ENCODE measurements around the gene LYZL4.

The LYZL4 gene

DNA sequence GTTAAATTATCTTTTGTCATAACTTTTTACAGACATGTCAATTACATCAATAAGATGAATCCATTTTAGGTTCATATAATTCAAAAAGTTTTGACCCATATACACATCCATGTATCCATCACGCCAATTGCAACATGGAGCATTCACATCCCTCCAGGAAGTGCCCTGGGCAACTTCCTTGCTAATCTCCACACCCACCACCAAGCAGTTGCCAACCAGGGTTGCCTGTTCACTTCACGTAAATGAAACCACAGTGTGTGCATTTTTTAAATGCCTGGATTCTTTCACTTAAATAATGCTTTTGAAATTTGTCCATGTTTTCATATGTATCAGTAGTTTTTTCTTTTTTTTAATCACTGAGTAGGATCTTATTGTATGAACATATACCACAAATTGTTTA, 40.7 kb upstream of the LYZL4 start:
- Histone ChIP-seq H3K4me2 (ENCODE audit: low read length) (0 out of 2 replicates have a peak overlapping the region, but pooled peaks have one; percentile 29), H3K9ac (ENCODE audit: low read length) (no peak overlapping the region), H3K4me1 (ENCODE audit: low read length) (peaks cover 24% of the 10 kb centered on the region), H3K27me3 (ENCODE audit: low read depth, low read length) (0 out of 2 replicates have a peak, but pooled peaks cover under 1% of the 10 kb centered on the region), H3K4me3 (ENCODE audit: low read length) (no peak overlapping the region), H3K79me2 (ENCODE audit: low read length) (no peaks in the 10 kb centered on the region), H4K20me1 (ENCODE audit: insufficient read depth, low read length) (no peaks in the 10 kb centered on the region), H2AFZ (ENCODE audit: low read depth, low read length) (no peak overlapping the region), H3K36me3 (replicated peaks; ENCODE audit: low read depth, low read length) (no peaks in the 10 kb centered on the region), H3K27ac (ENCODE audit: low read length) (no peak overlapping the region), H3K9me3 (ENCODE audit: insufficient read depth, low read length) (no peaks in the 10 kb centered on the region)
- TF ChIP-seq, protein P1, sequence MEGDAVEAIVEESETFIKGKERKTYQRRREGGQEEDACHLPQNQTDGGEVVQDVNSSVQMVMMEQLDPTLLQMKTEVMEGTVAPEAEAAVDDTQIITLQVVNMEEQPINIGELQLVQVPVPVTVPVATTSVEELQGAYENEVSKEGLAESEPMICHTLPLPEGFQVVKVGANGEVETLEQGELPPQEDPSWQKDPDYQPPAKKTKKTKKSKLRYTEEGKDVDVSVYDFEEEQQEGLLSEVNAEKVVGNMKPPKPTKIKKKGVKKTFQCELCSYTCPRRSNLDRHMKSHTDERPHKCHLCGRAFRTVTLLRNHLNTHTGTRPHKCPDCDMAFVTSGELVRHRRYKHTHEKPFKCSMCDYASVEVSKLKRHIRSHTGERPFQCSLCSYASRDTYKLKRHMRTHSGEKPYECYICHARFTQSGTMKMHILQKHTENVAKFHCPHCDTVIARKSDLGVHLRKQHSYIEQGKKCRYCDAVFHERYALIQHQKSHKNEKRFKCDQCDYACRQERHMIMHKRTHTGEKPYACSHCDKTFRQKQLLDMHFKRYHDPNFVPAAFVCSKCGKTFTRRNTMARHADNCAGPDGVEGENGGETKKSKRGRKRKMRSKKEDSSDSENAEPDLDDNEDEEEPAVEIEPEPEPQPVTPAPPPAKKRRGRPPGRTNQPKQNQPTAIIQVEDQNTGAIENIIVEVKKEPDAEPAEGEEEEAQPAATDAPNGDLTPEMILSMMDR (IDR thresholded peaks at IDR 0.05; ENCODE audit: low read depth, low read length), result no peak
- no peak for TF ChIP-seq EZH2phosphoT487 (IDR thresholded peaks at IDR 0.05; ENCODE audit: low read depth)

DNA sequence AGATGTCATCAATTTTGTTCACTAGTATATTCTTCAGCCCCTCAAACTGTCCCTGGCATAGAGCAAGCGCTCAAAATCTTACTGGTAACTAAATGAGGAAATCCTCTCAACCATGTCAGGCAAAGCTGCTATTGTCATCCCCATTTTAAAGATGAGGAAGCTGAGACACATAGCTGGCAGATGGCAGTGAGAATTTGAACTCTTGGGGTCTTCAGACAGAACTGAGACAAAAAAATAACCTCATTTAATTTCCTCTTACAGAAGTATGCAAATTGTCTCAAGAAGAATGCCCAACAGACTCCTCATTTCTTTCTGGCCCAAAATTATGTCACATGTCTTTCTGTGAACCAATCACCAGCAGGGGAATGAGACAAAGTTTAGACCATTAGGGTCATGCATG, 40.2 kb upstream of the LYZL4 start:
- H3K27me3 ChIP-seq (ENCODE audit: low read depth, low read length), result no peaks in the 10 kb centered on the region
- H3K4me1 ChIP-seq (ENCODE audit: low read length), result peaks cover 24% of the 10 kb centered on the region
- H3K9me3 ChIP-seq (ENCODE audit: insufficient read depth, low read length), result no peaks in the 10 kb centered on the region
- no peaks in the 10 kb centered on the region for H4K20me1 ChIP-seq (ENCODE audit: insufficient read depth, low read length)
- no peak overlapping the region; the same call in 1 of the 2 replicates for H3K27ac ChIP-seq (ENCODE audit: low read length)
- no peak overlapping the region for H3K4me3 ChIP-seq (ENCODE audit: low read length)
- no peaks in the 10 kb centered on the region for H3K79me2 ChIP-seq (ENCODE audit: low read length)
- H3K9ac ChIP-seq (ENCODE audit: low read length), result no peak overlapping the region
- TF ChIP-seq, protein P1 (IDR thresholded peaks at IDR 0.05; ENCODE audit: low read depth, low read length), result no peak
- TF ChIP-seq EZH2phosphoT487 (IDR thresholded peaks at IDR 0.05; ENCODE audit: low read depth), result no peak
- peak overlapping the region; percentile 29; the same call in 1 of the 2 replicates for H3K4me2 ChIP-seq (ENCODE audit: low read length)
- H2AFZ ChIP-seq (ENCODE audit: low read depth, low read length), result no peak overlapping the region
- no peaks in the 10 kb centered on the region for H3K36me3 ChIP-seq (replicated peaks; ENCODE audit: low read depth, low read length)

DNA sequence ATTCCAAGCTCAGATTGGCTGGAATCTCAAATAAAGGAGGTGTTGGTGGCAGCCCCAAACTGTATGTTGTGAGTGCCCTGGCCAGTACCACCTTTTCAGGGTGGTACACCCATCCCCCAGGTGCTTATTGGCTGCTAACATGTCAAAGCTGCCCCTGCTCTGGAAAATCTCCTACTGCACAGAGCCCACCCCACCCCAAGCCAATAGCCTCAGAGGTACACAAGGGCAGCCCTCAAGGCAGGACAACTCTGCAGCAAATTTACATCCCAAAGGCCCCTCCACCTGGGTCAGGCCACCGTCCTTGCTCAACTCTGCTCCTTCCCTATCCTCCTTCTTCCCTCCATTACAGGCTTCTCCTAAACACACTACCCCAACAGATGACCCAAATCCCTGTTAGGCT, 37.1 kb upstream of the LYZL4 start:
- H3K4me1 ChIP-seq (ENCODE audit: low read length), result peaks cover 24% of the 10 kb centered on the region
- no peaks in the 10 kb centered on the region for H3K9me3 ChIP-seq (ENCODE audit: insufficient read depth, low read length)
- peaks cover 8% of the 10 kb centered on the region; the same call in 1 of the 2 replicates for H3K27me3 ChIP-seq (ENCODE audit: low read depth, low read length)
- H3K9ac ChIP-seq (ENCODE audit: low read length), result no peak overlapping the region
- H3K4me2 ChIP-seq (ENCODE audit: low read length), result no peak overlapping the region
- H3K79me2 ChIP-seq (ENCODE audit: low read length), result no peaks in the 10 kb centered on the region
- H3K27ac ChIP-seq (ENCODE audit: low read length), result no peak overlapping the region
- no peak overlapping the region for H2AFZ ChIP-seq (ENCODE audit: low read depth, low read length)
- H3K4me3 ChIP-seq (ENCODE audit: low read length), result no peak overlapping the region
- no peaks in the 10 kb centered on the region for H3K36me3 ChIP-seq (replicated peaks; ENCODE audit: low read depth, low read length)
- TF ChIP-seq EZH2phosphoT487 (IDR thresholded peaks at IDR 0.05; ENCODE audit: low read depth), result no peak
- TF ChIP-seq, protein P1 (IDR thresholded peaks at IDR 0.05; ENCODE audit: low read depth, low read length), result no peak
- no peaks in the 10 kb centered on the region for H4K20me1 ChIP-seq (ENCODE audit: insufficient read depth, low read length)

DNA sequence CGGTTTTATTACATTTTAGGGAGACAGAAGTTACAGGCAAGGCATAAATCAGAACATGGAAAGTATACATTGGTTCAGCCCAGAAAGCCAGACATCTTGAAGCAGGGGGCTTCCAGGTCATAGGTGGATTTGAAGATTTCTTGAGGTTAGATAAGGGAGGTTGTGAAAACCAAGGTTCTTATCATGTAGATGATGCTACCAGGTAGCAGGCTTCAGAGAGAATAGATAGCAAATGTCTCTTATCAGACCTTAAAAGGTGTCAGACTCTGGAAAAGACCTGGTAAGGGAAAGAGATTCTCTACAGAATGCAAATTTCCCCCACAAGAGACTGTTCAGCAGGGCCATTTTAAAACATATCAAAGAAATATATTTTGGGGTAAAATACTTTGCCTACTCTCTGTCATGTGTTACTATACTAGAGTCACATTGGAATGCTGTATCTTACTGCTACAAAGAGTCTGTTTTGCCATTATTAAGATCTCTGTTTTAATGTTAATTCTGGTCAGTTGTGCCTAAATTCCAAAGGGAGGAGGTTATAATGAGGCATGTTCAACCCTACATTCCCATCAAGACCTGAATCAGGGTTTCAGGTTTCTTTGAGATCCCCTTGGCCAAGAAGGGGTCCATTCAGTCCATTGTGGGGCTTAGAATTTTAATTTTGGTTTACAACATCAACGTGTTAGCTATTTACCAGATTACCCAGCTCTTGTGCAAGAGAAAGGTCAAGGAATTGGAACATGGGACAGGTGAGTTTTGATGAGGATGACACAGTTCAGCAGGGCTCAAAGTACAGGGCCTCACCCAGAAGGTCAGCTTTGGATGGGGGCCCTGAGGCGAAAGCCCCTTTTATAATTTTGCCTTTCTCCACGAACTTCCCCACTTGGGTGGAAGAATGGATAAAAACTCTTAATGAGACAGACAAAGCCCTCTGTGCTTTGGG, 36.0 kb upstream of the LYZL4 start:
- H3K9me3 ChIP-seq (ENCODE audit: insufficient read depth, low read length), result no peaks in the 10 kb centered on the region
- H3K9ac ChIP-seq (ENCODE audit: low read length), result no peak overlapping the region
- no peaks in the 10 kb centered on the region for H3K79me2 ChIP-seq (ENCODE audit: low read length)
- TF ChIP-seq EZH2phosphoT487 (IDR thresholded peaks at IDR 0.05; ENCODE audit: low read depth), result no peak
- TF ChIP-seq, protein P1 (IDR thresholded peaks at IDR 0.05; ENCODE audit: low read depth, low read length), result no peak
- H2AFZ ChIP-seq (ENCODE audit: low read depth, low read length), result no peak overlapping the region
- H3K27me3 ChIP-seq (ENCODE audit: low read depth, low read length), result peaks cover 13% of the 10 kb centered on the region; the same call in 1 of the 2 replicates
- H3K4me1 ChIP-seq (ENCODE audit: low read length), result peaks cover 22% of the 10 kb centered on the region
- no peak overlapping the region for H3K4me2 ChIP-seq (ENCODE audit: low read length)
- H3K27ac ChIP-seq (ENCODE audit: low read length), result no peak overlapping the region
- H3K36me3 ChIP-seq (replicated peaks; ENCODE audit: low read depth, low read length), result no peaks in the 10 kb centered on the region
- no peaks in the 10 kb centered on the region for H4K20me1 ChIP-seq (ENCODE audit: insufficient read depth, low read length)
- no peak overlapping the region for H3K4me3 ChIP-seq (ENCODE audit: low read length)

Data from OCI-LY3 (cell line).